ENCODE measurements around the gene KRTAP4-6. TPM values are rescaled to one million over a fixed set of nuclear protein-coding genes. Genes with fewer than 3 reads are reported as not detected.
"Not testable (repeated sequence)": the region's sequence is repeated elsewhere in the genome, so short reads cannot be mapped to it uniquely, and the experiment has no call there.

Gene KRTAP4-6
- total RNA-seq, 2 donors from 2014 or later = not detected

GRCh38 chr17:41147531-41148204 lies 7.3 kb upstream of the KRTAP4-6 start:
- WGBS, 2 donors = 83 to 91% methylated on average over 2 of the region's 2 CpGs
- TF ChIP-seq POLR2A (IDR thresholded peaks at IDR 0.05) (no peak), CTCF (IDR thresholded peaks at IDR 0.05) (no peak)
- H3K9me3 ChIP-seq = no peaks in the 10 kb centered on the region
- no peaks in the 10 kb centered on the region for H3K4me1 ChIP-seq
- H3K27me3 ChIP-seq = no peaks in the 10 kb centered on the region
- ATAC-seq = no peak
- H3K4me3 ChIP-seq = no peak overlapping the region
- H3K36me3 ChIP-seq (replicated peaks in 1 of 2; ENCODE audit: insufficient read depth in 1 of 2, low read depth in 2 of 2) = no peaks in the 10 kb centered on the region
- no peak overlapping the region for H3K27ac ChIP-seq
- no peak for DNase-seq
- intact Hi-C loops (cut with DNase I) = no loop called here

- ATAC-seq = no peak
- no peaks in the 10 kb centered on the region for H3K36me3 ChIP-seq (replicated peaks in 1 of 2; ENCODE audit: insufficient read depth in 1 of 2, low read depth in 2 of 2)
- no peaks in the 10 kb centered on the region for H3K9me3 ChIP-seq
- TF ChIP-seq POLR2A (IDR thresholded peaks at IDR 0.05) = no peak
- TF ChIP-seq CTCF (IDR thresholded peaks at IDR 0.05) = no peak
- no peak overlapping the region for H3K27ac ChIP-seq
- intact Hi-C loops (cut with DNase I) = no loop called here
- 54 to 70% methylated on average over 2 of the region's 2 CpGs for WGBS, 2 donors
- DNase-seq = no peak
- no peaks in the 10 kb centered on the region for H3K27me3 ChIP-seq
- H3K4me3 ChIP-seq = no peak overlapping the region
- H3K4me1 ChIP-seq = no peaks in the 10 kb centered on the region
These were observed 4.9 kb upstream of the KRTAP4-6 start for GRCh38 chr17:41145261-41145660.

GRCh38 chr17:41144846-41145245 lies 4.5 kb upstream of the KRTAP4-6 start:
- DNase-seq = no peak
- no peak overlapping the region for H3K4me3 ChIP-seq
- no peak for TF ChIP-seq POLR2A (IDR thresholded peaks at IDR 0.05)
- no peak for TF ChIP-seq CTCF (IDR thresholded peaks at IDR 0.05)
- no peaks in the 10 kb centered on the region for H3K9me3 ChIP-seq
- H3K27me3 ChIP-seq = no peaks in the 10 kb centered on the region
- ATAC-seq = no peak
- H3K4me1 ChIP-seq = no peaks in the 10 kb centered on the region
- no peak overlapping the region for H3K27ac ChIP-seq
- 77 to 79% methylated on average over 1 of the region's 1 CpG for WGBS, 2 donors
- intact Hi-C loops (cut with DNase I) = no loop called here
- H3K36me3 ChIP-seq (replicated peaks in 1 of 2; ENCODE audit: insufficient read depth in 1 of 2, low read depth in 2 of 2) = no peaks in the 10 kb centered on the region

DNA sequence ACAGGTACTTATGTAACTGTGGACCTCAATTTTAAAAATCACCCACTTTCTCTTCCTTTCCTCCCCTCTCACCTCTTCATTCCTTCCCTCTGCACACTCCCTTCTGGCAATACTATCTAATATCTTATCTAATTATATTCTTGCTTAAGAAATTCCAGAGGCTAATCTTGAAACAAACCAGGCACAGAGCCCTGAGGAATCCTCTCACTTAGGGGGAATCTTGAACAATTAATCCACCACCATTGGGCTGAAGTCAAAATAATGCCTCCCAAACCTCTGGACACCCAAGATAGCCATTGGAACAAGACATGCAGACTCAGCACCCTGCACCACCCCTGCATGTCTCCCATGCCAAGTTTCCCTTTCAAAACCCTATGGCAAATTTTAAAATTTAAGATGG lies 1.0 kb upstream of the KRTAP4-6 start:
- intact Hi-C loops (cut with DNase I) = no loop called here

GRCh38 chr17:41139865-41140264 lies 479 bp downstream of the KRTAP4-6 start:
- not testable (repeated sequence) for H3K27me3 ChIP-seq, DNase-seq
- 78 to 83% methylated on average over 11 to 12 of the region's 12 CpGs for WGBS, 2 donors

More for the DNA sequence above, 1.0 kb upstream of the KRTAP4-6 start:
- ATAC-seq (no peak), DNase-seq (no peak)
- TF ChIP-seq POLR2A (IDR thresholded peaks at IDR 0.05) (no peak), CTCF (IDR thresholded peaks at IDR 0.05) (no peak)
- no peaks in the 10 kb centered on the region for H3K27me3 ChIP-seq
- no peak overlapping the region for H3K27ac ChIP-seq
- no peak overlapping the region for H3K4me3 ChIP-seq
- no peaks in the 10 kb centered on the region for H3K9me3 ChIP-seq
- H3K4me1 ChIP-seq = no peaks in the 10 kb centered on the region
- H3K36me3 ChIP-seq (replicated peaks in 1 of 2; ENCODE audit: insufficient read depth in 1 of 2, low read depth in 2 of 2) = no peaks in the 10 kb centered on the region

More at GRCh38 chr17:41139865-41140264, 479 bp downstream of the KRTAP4-6 start:
- intact Hi-C loops (cut with DNase I); H3K4me1 ChIP-seq; H3K27ac ChIP-seq; H3K9me3 ChIP-seq; H3K36me3 ChIP-seq (replicated peaks in 1 of 2; ENCODE audit: insufficient read depth in 1 of 2, low read depth in 2 of 2); H3K4me3 ChIP-seq; ATAC-seq: not testable (repeated sequence)
